K562 (cell line): Measurements from ENCODE around the gene TMCO1. TPM values are rescaled to one million over a fixed set of nuclear protein-coding genes. Genes with fewer than 3 reads are reported as not detected.

ENCODE experiments used
- BRCA1 ChIP-seq, 2 experiments: fragments of 450-650 bp in 1 of 2; sonication (generic) in 1 of 2; formaldehyde crosslinking in 1 of 2; IDR thresholded peaks; 2 replicates each; pipeline versions ENCODE4 v1.5.0 to v1.6.1; 2017 to 2020; ENCODE audit warnings: mild to moderate bottlenecking in 1 of 2, missing genetic modification reagents in 1 of 2
- MBD2 ChIP-seq: sonication (generic); IDR thresholded peaks from 2 replicates; pipeline ENCODE4 v1.6.1; 2016; ENCODE audit warnings: low read depth, borderline replicate concordance
- MTA2 ChIP-seq: fragments of 450-650 bp; IDR thresholded peaks from 2 replicates; pipeline ENCODE4 v1.6.1; 2016; ENCODE audit warnings: low read depth
- NR2F6 ChIP-seq: fragments of 450-650 bp; formaldehyde crosslinking; IDR thresholded peaks from 2 replicates; pipeline ENCODE4 v1.4.0; 2020; ENCODE audit warnings: mild to moderate bottlenecking
- RAD21 ChIP-seq, 2 experiments: fragments of 250-450 bp in 1 of 2; fragments of 450-650 bp in 1 of 2; sonication (Bioruptor Pico) in 1 of 2; formaldehyde crosslinking in 1 of 2; IDR thresholded peaks in 1 of 2; conservative IDR thresholded peaks in 1 of 2; 2 replicates each; pipeline versions ENCODE4 v1.4.0 to v1.8.0; 2020 to 2022; ENCODE audit warnings: mild to moderate bottlenecking in 2 of 2, moderate library complexity in 1 of 2
- RFX7 ChIP-seq: fragments of 250-450 bp; sonication (Bioruptor Pico); IDR thresholded peaks from 2 replicates; pipeline ENCODE4 v1.5.1; 2021; ENCODE audit warnings: mild to moderate bottlenecking
- RUNX1 ChIP-seq: sonication (generic); IDR thresholded peaks from 2 replicates; pipeline ENCODE4 v1.6.1; 2016; ENCODE audit warnings: antibody characterized with exemption, low read depth
- SETDB1 ChIP-seq: IDR thresholded peaks from one replicate; pipeline ENCODE4 v1.6.1; 2012; ENCODE audit warnings: low read length, control low read depth, inconsistent platforms
- SMARCA5 ChIP-seq: fragments of 450-650 bp; IDR thresholded peaks from 2 replicates; pipeline ENCODE4 v1.6.1; 2016
- ZFX ChIP-seq: sonication (generic); formaldehyde crosslinking; IDR thresholded peaks from 2 replicates; pipeline ENCODE4 v1.8.0; 2022; ENCODE audit warnings: mild to moderate bottlenecking, missing genetic modification reagents, moderate library complexity
- ZKSCAN1 ChIP-seq: fragments of 150-350 bp; IDR thresholded peaks from 2 replicates; pipeline ENCODE4 v1.6.1; 2016; ENCODE audit warnings: low read depth, low read length
- ZNF12 ChIP-seq: sonication (generic); formaldehyde crosslinking; IDR thresholded peaks from 2 replicates; pipeline ENCODE4 v1.4.0; 2020; ENCODE audit warnings: mild to moderate bottlenecking, missing genetic modification reagents
- ZNF24 ChIP-seq: fragments of 450-650 bp; IDR thresholded peaks from 2 replicates; pipeline ENCODE4 v1.6.1; 2016
- ZNF408 ChIP-seq: fragments of 250-450 bp; sonication (Bioruptor Pico); IDR thresholded peaks from 2 replicates; pipeline ENCODE4 v1.4.0; 2020; ENCODE audit warnings: low read depth, mild to moderate bottlenecking, moderate library complexity
- polyA plus RNA-seq, 8 experiments: library from polyadenylated mRNA; depleted of rRNA in 4 of 8; stranded (reverse) in 5 of 8; unstranded in 3 of 8; fragments of >200 nt; fragmentation: Nextera tagmentation in 2 of 8; fragmentation: Illumina TruSeq in 1 of 8; extraction: Ambion mirVana in 2 of 8; extraction: Trizol in 1 of 8; gene quantifications; 2 replicates each; pipeline versions ENCODE4 v1.2.1 to v1.2.3, GENCODE V29; 2011 to 2014; ENCODE audit warnings: inconsistent platforms in 1 of 8, missing spikeins in 1 of 8
- total RNA-seq, 7 experiments: library from RNA; depleted of rRNA in 6 of 7; stranded (reverse); fragments of >200 nt in 6 of 7; fragmentation: Illumina TruSeq in 2 of 7; extraction: Trizol in 2 of 7; gene quantifications; 2 replicates each; pipeline versions ENCODE4 v1.2.1 to v1.2.3, GENCODE V29; 2011 to 2021; ENCODE audit warnings: low replicate concordance in 1 of 7
- TF ChIP-seq, protein P1 (sequence below): fragments of 250-450 bp; sonication (Bioruptor Pico); IDR thresholded peaks from 2 replicates; pipeline ENCODE4 v1.4.0; 2020; ENCODE audit warnings: borderline replicate concordance
- TF ChIP-seq, protein P2 (sequence below): fragments of 450-650 bp; IDR thresholded peaks from 2 replicates; pipeline ENCODE4 v1.6.1; 2016; ENCODE audit warnings: antibody characterized with exemption
- TF ChIP-seq, protein P3 (sequence below): sonication (generic); formaldehyde crosslinking; IDR thresholded peaks from 2 replicates; pipeline ENCODE4 v1.8.0; 2022; ENCODE audit warnings: mild to moderate bottlenecking, missing genetic modification reagents
- TF ChIP-seq, protein P4 (sequence below): fragments of 200-800 bp; sonication (Bioruptor generic); IDR thresholded peaks from 2 replicates; pipeline ENCODE4 v1.6.1; 2017; ENCODE audit warnings: missing genetic modification characterization, missing compliant biosample characterization
- TF ChIP-seq, protein P5 (sequence below): fragments of 450-650 bp; formaldehyde crosslinking; IDR thresholded peaks from 2 replicates; pipeline ENCODE4 v1.4.0; 2020; ENCODE audit warnings: mild to moderate bottlenecking
- TF ChIP-seq, protein P6 (sequence below): fragments of 450-650 bp; formaldehyde crosslinking; IDR thresholded peaks from 2 replicates; pipeline ENCODE4 v1.4.0; 2020; ENCODE audit warnings: mild to moderate bottlenecking, mixed read lengths

The TMCO1 gene
- total and polyA plus RNA-seq, 9 of the 15 experiments (the other 6 are each of a cell fraction or from before 2014, with no cell fraction given), result 69.3 to 561 (median 175) TPM

DNA sequence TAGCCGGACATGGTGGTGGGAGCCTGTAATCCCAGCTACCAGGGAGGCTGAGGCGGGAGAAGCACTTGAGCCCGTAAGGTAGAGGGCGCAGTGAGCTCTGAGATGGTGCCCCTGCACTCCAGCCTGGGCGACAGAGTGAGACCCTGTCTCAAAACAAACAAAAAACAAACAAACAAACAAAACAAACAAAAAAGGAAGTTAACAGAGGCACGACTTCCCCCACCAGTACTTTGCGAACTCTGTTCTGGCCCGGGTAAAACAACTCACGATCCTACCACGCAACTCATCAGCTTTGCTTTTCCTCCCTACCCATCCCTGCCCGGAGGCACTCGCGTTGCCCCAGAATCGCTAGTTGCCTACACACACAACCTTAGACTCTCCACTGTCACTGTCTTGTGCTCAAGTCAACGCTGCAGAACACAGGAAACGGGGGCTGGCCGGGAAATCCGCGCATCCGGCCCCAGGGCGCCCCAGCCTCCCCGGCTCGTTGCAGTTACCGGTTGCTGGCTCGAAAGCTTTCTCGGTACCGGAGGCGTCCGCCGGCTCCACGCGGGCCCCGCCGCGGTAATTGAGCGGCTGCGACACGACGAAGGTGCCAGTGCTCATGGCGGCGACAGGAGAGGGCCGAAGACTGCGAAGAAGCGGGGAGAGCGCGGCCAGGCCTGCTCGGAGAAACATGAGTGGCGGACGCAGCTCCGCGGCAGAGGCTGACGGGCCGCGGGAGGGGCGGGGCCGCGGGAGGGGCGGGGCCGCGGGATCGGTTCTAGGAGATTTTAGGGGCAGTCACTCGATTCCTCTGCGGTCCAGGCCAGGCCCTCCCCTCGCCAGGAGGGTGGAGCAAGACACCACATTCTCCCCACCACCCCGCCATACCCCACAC is 70.5 kb downstream of the TMCO1 start, which contains the start of gene ALDH9A1 (continued):
- TF ChIP-seq, protein P1, sequence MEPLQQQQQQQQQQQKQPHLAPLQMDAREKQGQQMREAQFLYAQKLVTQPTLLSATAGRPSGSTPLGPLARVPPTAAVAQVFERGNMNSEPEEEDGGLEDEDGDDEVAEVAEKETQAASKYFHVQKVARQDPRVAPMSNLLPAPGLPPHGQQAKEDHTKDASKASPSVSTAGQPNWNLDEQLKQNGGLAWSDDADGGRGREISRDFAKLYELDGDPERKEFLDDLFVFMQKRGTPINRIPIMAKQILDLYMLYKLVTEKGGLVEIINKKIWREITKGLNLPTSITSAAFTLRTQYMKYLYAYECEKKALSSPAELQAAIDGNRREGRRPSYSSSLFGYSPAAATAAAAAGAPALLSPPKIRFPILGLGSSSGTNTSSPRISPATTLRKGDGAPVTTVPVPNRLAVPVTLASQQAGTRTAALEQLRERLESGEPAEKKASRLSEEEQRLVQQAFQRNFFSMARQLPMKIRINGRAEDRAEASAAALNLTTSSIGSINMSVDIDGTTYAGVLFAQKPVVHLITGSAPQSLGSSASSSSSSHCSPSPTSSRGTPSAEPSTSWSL (CRISPR knock-in tag), result no peak
- TF ChIP-seq RAD21 (CRISPR knock-in tag; conservative IDR thresholded peaks at IDR 0.05 in 1 of 2, IDR thresholded peaks at IDR 0.05 in 1 of 2) (peak; percentile 22 to 55), RFX7 (CRISPR knock-in tag) (no peak), ZKSCAN1 (no peak), MBD2 (peak; percentile 58; the same call in 1 of the 2 replicates), ZNF408 (no peak), MTA2 (no peak; the same call in 1 of the 2 replicates), RUNX1 (no peak), SETDB1 (no peak), ZNF24 (peak; percentile 46; the same call in 1 of the 2 replicates), ZFX (CRISPR knock-in tag) (peak; percentile 96), NR2F6 (CRISPR knock-in tag) (no peak), ZNF12 (CRISPR knock-in tag) (peak; percentile 81; the same call in 1 of the 2 replicates), SMARCA5 (peak; percentile 95), BRCA1 (IDR thresholded peaks at IDR 0.05) (no peak), BRCA1 (CRISPR knock-in tag; IDR thresholded peaks at IDR 0.05) (0 out of 2 replicates have a peak, but pooled peaks have one; percentile 87)
- TF ChIP-seq, protein P2, sequence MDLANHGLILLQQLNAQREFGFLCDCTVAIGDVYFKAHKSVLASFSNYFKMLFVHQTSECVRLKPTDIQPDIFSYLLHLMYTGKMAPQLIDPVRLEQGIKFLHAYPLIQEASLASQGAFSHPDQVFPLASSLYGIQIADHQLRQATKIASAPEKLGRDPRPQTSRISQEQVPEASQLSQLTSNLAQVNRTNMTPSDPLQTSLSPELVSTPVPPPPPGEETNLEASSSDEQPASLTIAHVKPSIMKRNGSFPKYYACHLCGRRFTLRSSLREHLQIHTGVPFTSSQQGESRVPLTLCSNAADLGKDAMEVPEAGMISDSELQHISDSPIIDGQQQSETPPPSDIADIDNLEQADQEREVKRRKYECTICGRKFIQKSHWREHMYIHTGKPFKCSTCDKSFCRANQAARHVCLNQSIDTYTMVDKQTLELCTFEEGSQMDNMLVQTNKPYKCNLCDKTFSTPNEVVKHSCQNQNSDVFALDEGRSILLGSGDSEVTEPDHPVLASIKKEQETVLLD, result peak; percentile 64
- TF ChIP-seq, protein P3, sequence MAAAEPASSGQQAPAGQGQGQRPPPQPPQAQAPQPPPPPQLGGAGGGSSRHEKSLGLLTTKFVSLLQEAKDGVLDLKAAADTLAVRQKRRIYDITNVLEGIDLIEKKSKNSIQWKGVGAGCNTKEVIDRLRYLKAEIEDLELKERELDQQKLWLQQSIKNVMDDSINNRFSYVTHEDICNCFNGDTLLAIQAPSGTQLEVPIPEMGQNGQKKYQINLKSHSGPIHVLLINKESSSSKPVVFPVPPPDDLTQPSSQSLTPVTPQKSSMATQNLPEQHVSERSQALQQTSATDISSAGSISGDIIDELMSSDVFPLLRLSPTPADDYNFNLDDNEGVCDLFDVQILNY, result no peak
- TF ChIP-seq, protein P4, sequence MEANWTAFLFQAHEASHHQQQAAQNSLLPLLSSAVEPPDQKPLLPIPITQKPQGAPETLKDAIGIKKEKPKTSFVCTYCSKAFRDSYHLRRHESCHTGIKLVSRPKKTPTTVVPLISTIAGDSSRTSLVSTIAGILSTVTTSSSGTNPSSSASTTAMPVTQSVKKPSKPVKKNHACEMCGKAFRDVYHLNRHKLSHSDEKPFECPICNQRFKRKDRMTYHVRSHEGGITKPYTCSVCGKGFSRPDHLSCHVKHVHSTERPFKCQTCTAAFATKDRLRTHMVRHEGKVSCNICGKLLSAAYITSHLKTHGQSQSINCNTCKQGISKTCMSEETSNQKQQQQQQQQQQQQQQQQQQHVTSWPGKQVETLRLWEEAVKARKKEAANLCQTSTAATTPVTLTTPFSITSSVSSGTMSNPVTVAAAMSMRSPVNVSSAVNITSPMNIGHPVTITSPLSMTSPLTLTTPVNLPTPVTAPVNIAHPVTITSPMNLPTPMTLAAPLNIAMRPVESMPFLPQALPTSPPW (CRISPR knock-in tag), result peak; percentile 74
- TF ChIP-seq, protein P5, sequence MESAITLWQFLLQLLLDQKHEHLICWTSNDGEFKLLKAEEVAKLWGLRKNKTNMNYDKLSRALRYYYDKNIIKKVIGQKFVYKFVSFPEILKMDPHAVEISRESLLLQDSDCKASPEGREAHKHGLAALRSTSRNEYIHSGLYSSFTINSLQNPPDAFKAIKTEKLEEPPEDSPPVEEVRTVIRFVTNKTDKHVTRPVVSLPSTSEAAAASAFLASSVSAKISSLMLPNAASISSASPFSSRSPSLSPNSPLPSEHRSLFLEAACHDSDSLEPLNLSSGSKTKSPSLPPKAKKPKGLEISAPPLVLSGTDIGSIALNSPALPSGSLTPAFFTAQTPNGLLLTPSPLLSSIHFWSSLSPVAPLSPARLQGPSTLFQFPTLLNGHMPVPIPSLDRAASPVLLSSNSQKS (CRISPR knock-in tag), result no peak
- TF ChIP-seq, protein P6, sequence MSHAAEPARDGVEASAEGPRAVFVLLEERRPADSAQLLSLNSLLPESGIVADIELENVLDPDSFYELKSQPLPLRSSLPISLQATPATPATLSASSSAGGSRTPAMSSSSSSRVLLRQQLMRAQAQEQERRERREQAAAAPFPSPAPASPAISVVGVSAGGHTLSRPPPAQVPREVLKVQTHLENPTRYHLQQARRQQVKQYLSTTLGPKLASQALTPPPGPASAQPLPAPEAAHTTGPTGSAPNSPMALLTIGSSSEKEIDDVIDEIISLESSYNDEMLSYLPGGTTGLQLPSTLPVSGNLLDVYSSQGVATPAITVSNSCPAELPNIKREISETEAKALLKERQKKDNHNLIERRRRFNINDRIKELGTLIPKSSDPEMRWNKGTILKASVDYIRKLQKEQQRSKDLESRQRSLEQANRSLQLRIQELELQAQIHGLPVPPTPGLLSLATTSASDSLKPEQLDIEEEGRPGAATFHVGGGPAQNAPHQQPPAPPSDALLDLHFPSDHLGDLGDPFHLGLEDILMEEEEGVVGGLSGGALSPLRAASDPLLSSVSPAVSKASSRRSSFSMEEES (CRISPR knock-in tag), result no peak
